Stimulated activated CD8-positive, alpha-beta memory T cell treated with anti-CD3 and anti-CD28 coated beads, Interleukin-7, amount 100 ng/mL, for 4 hours (primary cell): ENCODE data around the gene GAB3.

ENCODE experiments used
- DNase-seq, 2 donors: peaks; one replicate each; pipeline ENCODE4 v3.0.0-alpha.2; 2020; ENCODE audit warnings: low read depth in 2 of 2

Gene GAB3

GRCh38 chrX:154750301-154751202, at the start of gene GAB3:
GAB3 (minus strand) TSS chrX:154751077; CDS start chrX:154751025, 52 bp downstream.
- peak in 1 of 2 donors; percentile 38 for DNase-seq

DNA sequence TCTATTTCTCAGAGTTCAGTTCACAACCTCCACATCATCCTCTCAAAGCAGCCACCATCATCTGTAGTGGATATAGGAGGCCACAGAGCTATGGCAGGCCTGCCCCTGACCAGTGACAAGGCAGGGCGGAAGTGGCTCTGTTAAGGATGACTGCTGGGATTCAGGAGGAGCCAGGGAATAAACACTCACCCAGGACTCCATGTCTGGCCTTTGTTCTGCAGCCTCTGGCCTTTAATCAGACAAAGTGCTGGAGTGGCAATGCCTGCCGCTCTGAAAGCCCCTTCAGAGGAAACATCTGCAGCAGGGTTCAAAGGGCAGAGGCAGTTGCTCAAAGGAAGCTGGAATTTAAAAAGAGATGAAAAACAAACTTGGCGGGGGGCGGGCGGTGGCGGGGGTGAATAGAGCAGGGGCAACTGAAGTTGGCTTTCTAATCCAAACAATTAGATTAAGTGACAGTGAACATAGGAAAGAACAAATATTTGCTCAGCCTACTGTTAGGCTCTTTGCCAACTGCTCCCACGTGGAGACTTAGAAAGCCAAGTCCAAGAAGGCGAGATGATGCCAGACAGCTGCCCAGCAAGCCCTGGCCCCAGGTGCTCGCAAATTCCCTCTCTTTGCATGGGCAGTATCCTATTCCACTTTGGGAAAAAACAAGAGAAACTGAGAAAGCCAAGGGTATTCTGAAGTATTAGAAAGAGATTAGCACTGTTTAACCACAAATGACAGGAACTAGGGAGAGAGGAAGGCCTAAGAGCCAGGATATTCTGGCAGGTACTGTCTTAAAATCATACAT, 48.9 kb upstream of the GAB3 start:
- DNase-seq = no peak

DNA sequence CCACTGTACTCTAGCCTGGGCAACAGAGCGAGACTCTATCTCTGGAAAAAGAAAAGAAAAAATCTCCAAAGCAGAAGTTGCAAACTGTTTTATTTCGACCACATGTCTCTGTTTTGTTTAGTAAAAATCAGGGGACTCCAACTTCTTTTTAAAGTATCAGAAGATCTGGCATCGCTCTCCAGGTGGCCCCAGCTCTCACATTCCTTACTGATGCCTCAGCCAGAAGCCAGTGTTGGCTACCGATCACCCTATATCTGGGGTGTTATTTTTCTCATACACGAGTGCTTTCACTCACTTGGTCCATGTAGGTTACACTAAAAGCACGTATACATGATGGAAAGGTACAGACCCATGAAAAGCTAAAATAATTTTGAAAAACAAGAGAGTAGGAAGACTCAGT, 46.1 kb upstream of the GAB3 start:
- no peak for DNase-seq

DNA sequence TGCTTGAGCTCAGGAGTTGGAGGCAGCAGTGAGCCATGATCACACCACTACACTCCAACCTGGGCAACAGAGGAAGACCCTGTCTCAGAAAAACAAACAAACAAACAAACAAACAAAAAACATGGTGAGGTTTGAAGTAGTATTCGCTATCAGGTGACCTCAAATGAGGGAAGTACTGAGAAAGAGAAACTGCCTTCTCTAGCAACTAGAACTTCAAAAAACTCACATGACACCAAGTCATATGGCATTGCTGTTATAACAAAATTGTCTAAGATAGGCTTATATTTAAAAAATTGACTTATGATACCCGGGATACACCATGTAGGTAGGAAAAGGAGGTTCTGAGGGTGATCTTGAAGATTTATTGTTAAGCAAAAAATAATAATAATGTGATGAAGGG, 44.1 kb upstream of the GAB3 start:
- DNase-seq = no peak

DNA sequence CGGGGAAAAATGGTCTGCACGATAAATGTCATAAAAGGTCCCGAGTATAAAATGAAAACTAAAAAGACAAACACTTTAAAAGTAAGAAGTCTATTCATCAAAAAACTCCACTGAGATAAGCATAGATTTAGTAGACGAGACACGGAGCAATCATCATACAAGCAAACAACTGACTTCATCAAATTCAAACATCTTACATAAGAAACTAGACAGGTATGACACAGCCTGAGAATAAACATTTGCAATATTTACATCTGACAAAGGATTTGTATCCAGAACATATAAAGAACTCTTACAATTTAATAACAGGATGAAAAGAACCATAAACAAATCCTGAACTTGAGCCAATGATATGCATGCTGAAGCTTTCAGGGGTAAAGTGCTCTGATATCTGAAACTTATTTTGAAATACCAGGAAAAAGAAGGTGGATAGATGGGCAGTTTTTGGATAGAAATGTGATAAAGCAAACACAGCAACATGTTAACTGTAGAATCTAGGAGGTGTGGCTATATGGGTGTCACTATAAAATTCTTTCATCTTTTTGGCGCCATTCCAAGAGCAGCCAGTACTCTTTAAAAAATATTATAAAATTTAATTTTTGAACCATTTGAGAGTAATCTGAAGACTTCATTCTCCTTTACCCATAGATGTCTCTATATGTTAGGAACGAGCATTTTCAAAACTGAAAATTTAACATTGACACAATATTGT, 42.4 kb upstream of the GAB3 start:
- DNase-seq = no peak

DNA sequence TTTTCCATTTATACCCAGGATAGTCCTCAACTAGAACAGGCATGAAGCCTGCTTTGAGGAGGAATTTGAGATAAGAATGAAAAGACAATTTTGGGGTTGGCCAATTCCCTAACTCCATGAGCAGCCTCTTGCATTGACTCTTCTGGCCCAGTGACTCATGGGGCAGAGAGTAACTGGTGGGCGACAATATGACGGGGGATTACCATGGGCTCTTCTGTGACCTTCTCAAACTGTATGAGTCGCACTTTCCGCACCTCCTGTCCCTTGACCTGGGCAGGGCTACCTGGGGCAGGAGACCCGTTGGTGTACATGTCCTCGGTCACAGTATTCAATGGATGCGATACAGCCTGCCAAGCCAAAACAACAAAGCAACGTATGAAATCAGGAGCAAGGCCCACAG, 41.1 kb upstream of the GAB3 start:
- no peak for DNase-seq

GRCh38 chrX:154791467-154791866, 40.6 kb upstream of the GAB3 start:
- no peak for DNase-seq

DNA sequence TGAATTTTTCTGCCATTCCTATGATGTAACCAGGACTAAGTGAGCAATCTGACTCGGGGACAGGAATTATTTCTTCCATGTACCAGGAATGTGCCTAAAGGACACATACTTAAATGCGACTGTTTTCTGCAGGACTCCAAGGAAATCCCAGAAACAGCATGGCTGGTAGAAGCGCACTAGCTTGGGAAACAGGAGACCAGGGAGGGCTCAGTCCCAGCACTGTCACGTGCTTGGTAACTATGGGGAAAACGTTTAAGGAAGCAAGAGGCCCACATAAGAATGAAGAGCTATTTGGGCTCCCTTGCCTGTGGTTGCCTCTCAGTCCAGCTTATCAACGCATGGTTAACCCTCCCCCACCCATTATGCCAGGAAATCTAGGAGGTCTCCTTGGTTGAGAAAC, 34.8 kb upstream of the GAB3 start:
- no peak for DNase-seq

DNA sequence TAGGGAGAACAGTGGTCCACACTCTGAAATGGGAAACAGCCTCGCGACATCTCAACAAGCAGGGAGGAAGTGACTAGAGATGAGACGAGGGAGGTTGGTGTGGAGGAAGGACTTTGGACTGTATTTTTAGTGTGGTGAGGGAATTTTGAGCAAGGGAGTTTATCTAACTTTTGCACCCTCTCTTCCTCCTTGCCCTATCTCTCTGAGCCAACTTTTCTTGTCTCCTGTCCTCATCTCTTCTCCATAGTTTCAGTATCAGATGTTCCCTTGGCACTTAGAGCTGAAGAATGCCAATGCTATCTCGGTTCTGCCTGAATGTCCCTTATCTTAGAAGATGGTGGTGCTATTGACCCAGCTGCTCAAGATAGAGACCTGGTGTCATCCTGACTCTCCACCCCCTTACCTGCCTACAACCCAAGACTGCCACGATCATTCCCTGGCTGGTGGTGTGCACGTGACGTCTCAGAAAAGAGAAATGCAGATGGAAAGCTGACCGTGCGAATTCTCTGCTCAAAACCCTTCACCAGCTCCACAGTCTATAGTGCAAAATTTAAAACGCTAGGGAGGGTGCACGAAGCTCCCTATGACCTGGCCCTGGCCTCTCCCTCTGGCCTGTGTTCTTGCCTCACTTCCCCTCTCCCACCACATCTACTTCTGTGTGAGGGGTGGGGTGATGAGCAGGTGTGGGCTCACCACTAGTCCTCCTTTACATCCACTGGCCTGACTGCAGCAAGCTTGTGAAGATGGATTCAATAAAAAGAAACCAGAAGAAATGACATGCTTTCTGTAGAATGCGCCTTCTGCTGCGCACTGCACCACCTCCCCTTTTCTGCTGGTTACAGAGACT, 33.5 kb upstream of the GAB3 start:
- DNase-seq = no peak

DNA sequence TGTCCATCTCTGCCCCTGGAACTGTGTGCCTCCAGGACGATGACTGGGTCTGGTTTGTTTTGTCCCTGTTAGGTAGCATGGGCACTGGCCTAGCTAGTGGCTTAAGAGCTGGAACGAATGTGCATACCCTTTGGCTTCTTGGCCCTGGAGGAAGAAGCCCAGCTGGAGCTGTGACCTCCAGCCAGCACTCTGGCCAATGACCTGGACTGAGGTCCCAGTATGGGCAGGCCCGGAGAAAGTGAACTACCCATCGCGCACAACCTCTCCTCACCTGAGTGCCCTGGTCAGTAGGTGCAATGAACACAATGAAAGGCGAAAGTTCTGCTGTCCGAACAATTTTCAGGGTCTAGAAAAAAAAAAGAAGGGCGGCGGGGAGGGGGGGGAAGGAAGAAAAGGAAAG, 30.1 kb upstream of the GAB3 start:
- DNase-seq = no peak

GRCh38 chrX:154779261-154779660, 28.4 kb upstream of the GAB3 start:
- DNase-seq = no peak

- no peak for DNase-seq
Observed at GRCh38 chrX:154776753-154777152, 25.9 kb upstream of the GAB3 start.

DNA sequence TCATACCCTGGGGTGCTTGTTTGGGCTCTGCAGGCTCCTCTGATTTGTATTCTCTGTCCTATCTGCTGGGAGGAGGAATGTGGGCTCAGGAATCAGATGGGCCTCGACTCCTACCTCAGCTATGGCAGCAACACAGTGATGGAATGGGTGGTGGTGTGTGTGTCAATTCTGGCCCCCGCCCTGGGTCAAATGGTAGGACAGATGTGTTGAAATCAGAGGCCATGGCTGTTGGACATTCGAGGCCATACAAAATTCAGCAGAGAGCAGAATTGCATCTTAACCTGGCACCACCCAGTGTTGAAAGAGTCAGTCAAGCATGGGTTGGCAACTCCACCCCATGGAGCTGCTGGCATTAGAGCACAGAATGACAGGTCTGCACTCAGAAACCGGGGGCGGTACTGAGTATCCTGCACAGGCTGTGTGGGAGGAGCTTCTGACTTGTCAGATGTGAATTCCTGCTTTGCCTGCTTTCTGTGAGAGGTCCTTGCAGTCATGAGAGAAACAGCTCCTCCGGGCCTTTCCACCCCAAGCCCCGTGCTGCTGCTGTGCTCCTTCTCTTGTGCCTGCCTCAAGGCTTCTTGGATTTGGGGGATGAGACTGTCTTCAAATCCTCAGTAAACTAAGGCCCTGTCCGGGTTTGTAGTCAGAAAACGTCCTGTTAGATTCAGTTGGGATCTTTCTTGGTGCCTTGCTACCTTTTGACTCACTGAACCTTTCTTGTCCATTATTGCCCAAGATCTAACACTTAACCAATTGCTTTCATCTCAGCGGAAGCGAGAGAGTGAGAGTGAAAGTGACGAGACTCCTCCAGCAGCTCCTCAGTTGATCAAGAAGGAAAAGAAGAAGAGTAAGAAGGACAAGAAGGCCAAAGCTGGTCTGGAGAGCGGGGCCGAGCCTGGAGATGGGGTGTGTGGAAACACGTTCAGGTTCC, 24.8 kb upstream of the GAB3 start:
- peak; percentile 32 to 45 for DNase-seq

- DNase-seq = no peak
Observed at GRCh38 chrX:154774622-154775021, 23.7 kb upstream of the GAB3 start.

DNA sequence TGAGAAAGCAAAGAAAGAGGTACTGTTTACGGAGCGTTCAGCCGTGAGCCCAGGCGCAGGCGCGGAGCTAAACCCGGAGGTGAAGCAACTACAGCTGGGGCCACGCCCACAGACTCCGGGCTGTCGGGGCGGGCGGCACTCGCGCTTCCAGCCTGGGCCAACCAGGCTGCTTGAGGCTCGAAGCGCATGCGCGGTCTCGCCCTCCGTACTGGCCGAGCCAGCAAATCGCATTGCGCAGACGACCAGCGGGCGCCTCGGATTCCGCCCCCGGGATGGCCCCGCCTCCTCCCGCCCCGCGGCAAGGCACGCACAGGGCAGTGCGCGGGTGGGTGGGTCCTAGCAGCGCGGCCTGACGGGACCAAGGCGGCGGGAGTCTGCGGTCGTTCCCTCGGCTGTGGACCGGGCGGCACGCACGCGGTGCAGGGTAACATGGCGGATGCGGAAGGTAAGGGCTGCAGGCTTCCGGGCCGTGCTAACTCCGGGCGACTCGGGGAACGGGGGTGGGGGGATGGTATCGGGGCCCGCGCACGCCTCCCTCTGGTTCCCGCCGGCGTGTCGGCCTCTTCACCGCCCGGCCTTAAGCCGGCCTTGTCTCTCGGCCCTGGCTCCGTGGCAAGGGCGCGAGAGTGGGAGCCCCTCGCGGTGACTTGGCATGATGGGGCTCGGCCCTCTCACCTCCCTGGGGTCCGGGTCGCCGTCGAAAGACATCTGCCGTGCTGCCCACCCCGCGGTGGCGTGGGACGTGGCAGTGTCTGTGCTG, 11.8 kb upstream of the GAB3 start, which contains the start of gene DKC1:
Gene DKC1, plus strand, starts transcription at position 328 of the 760 bp plus-strand sequence. Its CDS starts 102 bp downstream, at position 430.
- DNase-seq = peak; percentile 89 to 94

- DNase-seq = no peak
Observed at GRCh38 chrX:154761977-154762536, 11.2 kb upstream of the GAB3 start.

DNA sequence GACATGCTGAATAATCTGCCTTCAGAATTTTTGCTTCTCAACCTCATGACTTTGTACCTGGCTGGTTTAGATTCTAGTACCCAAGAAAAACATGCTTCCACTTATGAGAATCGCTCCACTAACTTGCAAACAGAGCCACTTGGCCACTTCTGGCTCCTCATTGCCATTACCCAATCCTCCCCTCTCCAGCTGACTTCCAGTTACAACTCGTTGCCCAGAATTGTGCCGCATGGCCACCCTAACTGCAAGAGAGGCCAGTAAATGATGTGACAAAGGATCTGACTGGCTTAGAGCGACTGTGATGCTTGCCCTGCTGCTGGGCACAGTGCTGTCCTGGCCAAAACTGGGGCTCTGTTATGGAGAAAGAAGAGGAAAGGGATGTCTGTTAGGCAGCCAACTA, 7.8 kb upstream of the GAB3 start:
- DNase-seq = no peak

- no peak for DNase-seq
Observed at GRCh38 chrX:154751669-154752271, 893 bp upstream of the GAB3 start.
